GM21526 (cell line): ENCODE results near the gene CAPN8.

Source experiments
- ATAC-seq: cut with Tn5 transposase; IDR thresholded peaks from one replicate; pipeline ENCODE4 v1.9.1; 2021; ENCODE audit warnings: moderate library complexity; ENCODE audit not compliant: unreplicated experiment, low FRiP score

Gene CAPN8

DNA sequence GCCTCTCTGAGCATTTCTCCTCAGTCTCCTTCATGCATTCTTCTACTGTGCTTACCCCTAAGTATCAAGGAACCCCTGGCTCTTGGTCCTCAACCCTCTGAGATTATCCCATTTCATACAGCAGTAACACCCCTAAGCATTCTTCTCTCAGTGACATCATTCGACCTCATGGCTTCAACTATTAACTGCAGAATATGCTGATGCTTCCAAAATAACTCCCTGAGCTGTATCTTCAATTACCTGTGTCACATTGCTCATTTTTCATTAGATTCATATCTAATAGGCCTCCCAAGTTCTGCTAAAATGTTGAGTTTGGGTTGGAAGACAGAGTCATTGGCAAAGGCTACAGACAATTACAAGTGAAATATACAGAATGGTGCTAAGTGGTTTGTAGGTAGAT, 7.5 kb downstream of the CAPN8 start:
- no peak for ATAC-seq

GRCh38 chr1:223654083-223654482, 11.4 kb downstream of the CAPN8 start:
- no peak for ATAC-seq

- no peak for ATAC-seq
These were observed 12.1 kb downstream of the CAPN8 start for GRCh38 chr1:223653431-223653830.

DNA sequence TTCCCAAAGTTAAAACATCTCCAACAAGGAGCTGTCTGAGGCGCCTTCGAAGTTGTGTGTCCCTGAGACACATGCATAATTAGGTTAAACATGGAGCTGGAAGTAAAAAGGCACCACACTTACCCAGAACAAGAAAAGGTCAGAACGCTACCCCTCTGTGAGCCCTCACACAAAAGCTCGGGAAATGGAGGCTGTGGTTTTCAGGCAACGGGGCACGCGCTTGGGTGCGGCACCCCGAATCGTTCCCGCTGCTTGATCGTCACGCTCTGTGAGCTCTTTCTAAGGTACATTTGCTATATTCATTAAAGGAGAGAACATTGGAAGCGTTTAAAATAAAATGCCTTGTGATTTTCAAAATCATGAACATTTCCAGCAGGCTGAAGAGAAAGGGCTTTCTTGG, 12.5 kb downstream of the CAPN8 start:
- ATAC-seq = no peak

DNA sequence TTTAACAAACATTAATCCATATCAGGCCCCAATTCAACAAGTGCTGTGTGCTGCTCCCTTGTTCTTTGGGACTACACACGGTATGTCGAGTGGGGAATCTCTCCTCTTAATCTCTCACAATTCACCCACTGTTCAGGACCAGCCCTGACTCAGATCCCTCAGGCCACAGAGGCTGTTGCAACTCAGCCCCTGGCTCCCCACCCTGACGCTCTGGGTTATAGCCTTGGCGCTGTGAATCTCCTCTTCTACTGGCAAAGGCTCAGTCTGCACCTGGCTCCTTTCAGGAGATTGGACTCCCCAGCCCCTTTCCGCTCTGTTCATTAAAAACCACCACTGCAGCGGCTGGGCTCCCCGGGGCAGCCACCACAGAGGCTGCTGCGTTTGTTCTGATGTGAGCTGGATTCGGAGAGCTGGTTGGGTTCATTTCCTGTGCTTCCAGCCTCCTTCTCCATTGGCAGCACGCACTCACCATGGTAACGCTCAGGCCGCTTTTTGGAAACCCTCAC, 13.0 kb downstream of the CAPN8 start:
- ATAC-seq = no peak

GRCh38 chr1:223651291-223651991, 14.1 kb downstream of the CAPN8 start:
- no peak for ATAC-seq

- ATAC-seq = no peak
These were observed 15.0 kb downstream of the CAPN8 start for GRCh38 chr1:223650465-223650864.

GRCh38 chr1:223649222-223649621, 16.3 kb downstream of the CAPN8 start:
- ATAC-seq = no peak

GRCh38 chr1:223647249-223647648, 18.3 kb downstream of the CAPN8 start:
- no peak for ATAC-seq

DNA sequence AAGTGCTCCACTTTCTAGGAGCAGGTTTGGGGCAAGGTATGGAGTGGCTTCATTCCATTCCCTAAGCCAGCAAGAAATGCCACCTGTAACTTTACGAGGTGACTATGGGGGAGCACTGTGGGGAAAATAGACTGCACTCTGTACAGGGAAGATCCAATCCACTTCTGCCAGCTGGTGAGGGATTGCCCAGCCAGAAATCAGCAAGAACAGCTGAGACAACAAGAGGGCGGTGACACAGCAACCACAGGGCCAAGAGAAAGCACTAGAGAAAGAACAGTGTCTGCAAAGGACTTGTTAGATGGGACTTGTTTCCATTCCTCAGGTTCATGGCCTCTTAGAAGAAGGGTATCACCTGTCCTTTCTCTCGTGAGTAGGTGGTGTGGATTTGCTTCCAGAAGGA, 19.6 kb downstream of the CAPN8 start:
- ATAC-seq = no peak

DNA sequence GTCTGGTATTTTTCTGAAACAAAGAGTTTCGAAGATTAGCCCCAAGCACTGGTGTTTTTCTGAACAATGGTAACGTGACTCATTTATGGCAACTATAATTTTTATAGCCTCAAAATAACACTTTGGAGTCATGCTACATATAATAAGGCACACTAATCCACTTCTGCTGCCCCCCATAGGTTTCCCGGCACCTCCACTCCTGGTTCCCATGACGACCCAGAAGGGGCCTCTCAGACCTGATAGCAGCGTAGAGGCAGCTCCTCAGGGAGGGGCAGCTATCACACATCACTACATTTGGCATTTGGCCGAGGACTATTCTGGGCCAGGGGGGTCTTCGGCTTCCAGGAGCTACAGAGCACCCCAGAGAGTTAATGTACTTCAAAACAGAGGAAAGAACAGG, 23.3 kb downstream of the CAPN8 start:
- no peak for ATAC-seq

DNA sequence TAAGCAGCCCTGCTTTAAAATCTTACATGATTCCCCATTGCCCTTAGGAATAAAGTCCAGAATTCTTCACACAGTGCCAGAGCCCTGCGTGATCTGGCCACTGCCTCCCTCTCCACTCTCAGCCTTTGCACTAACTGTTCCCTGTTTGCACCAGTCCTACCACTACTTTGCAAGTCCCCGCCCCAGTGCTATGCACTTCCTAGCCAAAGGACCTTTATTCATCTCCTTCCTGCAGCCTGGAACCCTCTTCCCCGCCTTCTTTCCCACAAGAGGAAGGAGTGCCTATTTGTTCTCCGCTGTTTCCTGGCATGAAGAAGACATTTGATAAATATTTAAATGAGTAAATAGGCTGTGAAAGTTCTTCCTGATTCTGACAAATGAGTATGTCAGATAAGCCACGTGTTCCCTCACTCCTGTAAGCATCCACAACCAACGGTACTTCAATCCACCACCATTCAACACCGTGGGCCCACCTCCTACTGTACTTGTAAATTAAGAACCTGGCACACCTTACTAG, 23.9 kb downstream of the CAPN8 start:
- ATAC-seq = no peak

DNA sequence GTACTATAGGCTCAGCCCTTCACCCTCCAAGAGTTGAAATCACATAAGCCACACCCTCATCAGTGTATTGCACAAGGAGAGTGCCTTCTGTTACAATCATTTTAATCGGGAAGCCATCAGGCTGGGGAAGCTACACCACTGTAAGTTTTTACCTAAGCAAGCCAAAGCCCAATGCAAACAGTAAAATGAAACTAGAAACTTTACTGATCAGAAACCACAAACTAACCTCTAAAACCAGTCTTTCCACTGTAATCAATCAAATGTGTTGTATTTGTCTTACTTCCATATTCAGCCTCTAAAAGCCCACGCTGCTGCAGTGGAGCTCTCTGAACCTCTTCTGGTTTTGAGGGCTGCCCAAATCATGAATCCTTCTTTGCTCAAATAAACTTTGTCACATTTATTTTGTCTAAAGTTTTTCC, 26.2 kb downstream of the CAPN8 start:
- ATAC-seq = no peak

DNA sequence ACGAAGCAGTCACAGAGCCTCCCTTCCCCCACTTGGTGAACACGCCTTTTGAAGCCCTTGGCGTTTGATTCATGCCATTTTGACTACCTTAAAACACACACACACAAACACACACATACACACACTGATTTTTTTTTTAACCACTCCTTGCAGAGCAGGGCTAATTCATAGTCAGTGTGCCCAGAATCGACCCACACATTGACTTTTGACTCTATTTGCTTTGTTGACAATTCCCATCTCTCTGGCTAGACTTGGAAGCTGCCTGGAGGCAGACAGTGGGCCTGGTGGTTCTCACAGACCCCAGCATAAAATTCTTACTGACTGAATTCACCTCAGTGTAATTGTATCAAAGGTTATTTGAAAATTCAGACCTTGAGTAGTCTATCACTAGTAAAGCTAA, 30.3 kb downstream of the CAPN8 start:
- ATAC-seq = no peak

- no peak for ATAC-seq
These were observed 31.1 kb downstream of the CAPN8 start for GRCh38 chr1:223634423-223634822.

DNA sequence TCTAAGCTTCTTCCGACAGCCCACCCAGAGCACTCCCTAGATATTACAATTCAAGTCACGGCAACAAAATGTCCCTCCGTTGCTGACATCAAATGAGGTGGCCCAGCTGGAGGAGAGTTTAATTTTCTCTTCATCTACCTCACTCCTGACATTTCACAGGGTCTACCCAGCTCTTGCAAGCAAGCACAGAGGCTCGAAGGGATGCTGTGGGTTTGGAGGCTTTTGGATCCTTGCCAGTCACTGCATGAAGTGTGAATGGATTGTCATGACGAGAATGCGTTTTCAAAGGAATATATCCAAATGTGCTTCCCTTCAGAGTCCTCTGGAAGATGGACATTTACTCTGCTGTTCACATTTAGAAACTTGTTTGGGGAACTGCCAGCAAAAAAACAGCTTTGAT, 33.5 kb downstream of the CAPN8 start:
- ATAC-seq = no peak

- no peak for ATAC-seq
These were observed 34.0 kb downstream of the CAPN8 start for GRCh38 chr1:223631473-223631872.

- no peak for ATAC-seq
These were observed 36.4 kb downstream of the CAPN8 start for GRCh38 chr1:223629126-223629457.

DNA sequence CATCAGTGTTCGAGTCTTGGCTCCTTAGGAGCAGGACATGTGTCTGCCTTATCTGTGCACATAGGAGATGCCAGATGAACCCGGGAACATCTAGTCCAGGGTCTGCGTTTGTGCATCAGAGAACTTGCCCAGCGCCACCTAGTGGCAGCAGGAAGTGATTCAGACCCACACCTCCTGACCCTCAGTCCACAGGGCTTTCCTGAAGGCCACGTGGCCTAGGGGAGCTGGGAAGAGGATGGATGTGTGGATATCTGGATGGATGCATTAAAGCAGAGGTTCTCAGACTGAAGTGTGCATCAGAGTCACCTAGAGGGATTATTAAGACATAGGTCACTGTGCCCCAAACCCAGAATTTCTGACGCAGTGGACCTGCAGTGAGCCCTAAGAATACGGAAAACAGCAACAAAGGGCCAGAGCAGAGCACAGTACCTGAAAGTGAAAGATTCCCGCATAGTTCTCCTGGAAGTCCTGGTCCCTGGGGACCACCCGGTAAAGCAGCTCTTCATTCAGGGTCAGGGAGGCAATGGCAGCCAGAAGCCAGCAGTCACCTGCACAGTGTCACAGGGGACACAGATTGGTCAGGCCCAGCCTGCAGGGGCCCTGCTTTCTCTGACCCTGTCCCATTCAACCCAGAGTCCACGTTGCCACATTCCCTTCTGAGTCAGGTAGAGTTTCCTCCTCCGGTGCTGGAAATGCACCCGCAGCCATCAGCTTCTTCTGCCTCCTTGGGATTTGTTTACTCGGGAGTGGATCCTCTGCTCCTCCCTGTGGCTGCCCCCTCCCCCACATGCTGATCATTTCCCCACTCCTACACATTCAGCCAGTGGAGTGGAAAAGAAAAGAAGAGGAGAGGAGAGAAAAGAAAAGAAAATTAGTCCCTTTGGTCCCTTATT, 37.0 kb downstream of the CAPN8 start:
- ATAC-seq = no peak

- no peak for ATAC-seq
These were observed 43.2 kb downstream of the CAPN8 start for GRCh38 chr1:223622132-223622842.

DNA sequence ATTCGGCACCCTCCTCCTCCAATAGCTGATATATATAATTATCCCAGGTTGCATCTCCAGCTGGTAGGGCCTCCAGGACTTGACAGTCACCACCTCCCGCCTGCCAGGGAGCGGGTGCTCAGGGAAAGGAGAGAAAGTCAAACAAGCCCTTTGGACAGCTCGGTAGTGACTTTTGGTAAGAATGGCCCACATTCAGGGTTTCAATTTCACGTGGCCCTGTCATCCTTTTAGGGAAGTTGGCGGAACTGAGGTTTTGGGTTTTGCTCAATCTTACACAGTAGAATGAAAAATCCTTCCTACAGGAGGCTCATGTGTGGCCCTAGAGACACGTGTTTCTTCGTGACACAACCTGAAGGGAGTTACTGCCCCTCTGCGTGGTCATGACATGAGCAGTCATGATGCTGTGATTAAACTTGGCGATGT, 44.2 kb downstream of the CAPN8 start:
- ATAC-seq = peak; percentile 79
